Hematopoietic multipotent progenitor cell treated with erythropoietin and hydrocortisone succinate and interleukin-3 and kit ligand, for 6 days (in vitro differentiated cells): ENCODE measurements around the gene EPHA5.
A peak's percentile ranks its signal among the peaks of the same experiment; 100 is the strongest.

Experiments
- DNase-seq: peaks from one replicate; pipeline ENCODE4 v3.0.0-alpha.2; 2015

Gene EPHA5

GRCh38 chr4:65670331-65671031 lies at the start of gene EPHA5:
TSS of gene EPHA5 (minus strand) at chr4:65670489. CDS start at chr4:65669742, 747 bp downstream.
- DNase-seq: peak; percentile 7

DNA sequence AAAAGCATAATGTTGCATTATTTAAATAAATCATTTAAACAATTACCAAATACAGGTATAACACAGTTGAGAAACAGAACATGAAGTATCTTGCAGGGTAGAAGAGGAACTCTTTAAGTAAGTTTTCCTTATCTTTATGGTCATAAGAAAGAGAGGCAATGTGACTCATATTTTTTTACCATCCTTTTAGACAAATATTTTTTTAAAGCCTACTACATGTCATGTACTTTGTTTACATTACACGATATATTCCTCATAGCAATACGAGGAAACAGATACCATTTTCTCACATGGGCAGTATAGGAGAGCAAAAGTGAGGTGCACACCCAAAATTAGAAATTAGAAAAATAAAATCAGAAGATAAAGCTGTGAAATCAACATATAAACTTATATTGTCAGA lies 49.3 kb upstream of the EPHA5 start:
- no peak for DNase-seq

GRCh38 chr4:65698631-65699030 lies 28.3 kb upstream of the EPHA5 start:
- DNase-seq: no peak

GRCh38 chr4:65696436-65696835 lies 26.1 kb upstream of the EPHA5 start:
- no peak for DNase-seq

GRCh38 chr4:65671372-65671771 lies 1.1 kb upstream of the EPHA5 start:
- no peak for DNase-seq

- DNase-seq: no peak
Measured at GRCh38 chr4:65670020-65670330, 314 bp downstream of the EPHA5 start.

- DNase-seq: no peak
Measured at GRCh38 chr4:65669111-65670019, 924 bp downstream of the EPHA5 start.

DNA sequence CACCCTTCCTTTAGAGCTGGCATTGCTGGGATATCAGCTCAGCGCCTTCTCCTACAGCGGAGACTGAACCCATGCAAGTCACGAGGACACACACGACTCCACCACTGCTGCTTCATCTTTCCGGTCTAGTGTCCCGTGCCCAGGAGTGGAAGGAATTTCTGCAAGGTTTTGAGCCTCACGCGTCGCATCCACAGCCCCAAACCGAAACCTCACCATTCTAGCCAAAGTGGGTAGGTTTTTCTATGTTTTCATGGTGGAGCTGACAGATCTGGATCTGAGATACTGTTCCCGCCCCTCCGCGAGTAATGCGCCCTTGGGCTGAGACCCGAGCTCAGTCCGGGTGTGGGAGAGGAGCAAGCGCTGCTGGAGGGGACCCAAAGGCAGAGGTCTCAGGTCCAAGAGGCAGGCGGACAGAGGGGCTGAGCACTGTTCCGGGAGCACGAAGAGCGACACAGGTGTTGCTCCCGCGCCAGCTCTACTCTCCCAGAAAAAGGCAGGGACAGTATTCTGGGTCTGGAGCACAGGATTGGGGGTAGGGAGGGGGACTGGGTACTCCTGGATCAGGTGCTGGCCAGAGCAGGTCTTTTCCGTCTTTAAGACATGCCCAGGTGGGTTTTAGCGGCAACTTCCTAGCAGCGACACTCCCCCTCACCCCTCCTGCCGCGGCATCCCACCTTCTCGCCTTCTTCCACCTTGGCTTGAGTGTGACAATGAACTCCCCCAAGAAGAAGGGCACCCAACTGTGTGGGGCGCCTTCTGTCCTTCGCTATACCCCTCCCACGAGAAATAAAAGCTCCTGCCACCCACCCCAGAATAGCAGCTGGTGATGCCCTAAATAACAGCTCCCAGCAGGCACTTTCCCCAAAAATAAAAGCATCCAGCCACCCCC lies 1.8 kb downstream of the EPHA5 start:
- DNase-seq: no peak

GRCh38 chr4:65667506-65668041 lies 2.7 kb downstream of the EPHA5 start:
- no peak for DNase-seq

GRCh38 chr4:65665771-65666523 lies 4.3 kb downstream of the EPHA5 start:
- no peak for DNase-seq

GRCh38 chr4:65661471-65661870 lies 8.8 kb downstream of the EPHA5 start:
- DNase-seq: no peak

GRCh38 chr4:65658117-65658516 lies 12.2 kb downstream of the EPHA5 start:
- no peak for DNase-seq

GRCh38 chr4:65656008-65656407 lies 14.3 kb downstream of the EPHA5 start:
- DNase-seq: no peak

DNA sequence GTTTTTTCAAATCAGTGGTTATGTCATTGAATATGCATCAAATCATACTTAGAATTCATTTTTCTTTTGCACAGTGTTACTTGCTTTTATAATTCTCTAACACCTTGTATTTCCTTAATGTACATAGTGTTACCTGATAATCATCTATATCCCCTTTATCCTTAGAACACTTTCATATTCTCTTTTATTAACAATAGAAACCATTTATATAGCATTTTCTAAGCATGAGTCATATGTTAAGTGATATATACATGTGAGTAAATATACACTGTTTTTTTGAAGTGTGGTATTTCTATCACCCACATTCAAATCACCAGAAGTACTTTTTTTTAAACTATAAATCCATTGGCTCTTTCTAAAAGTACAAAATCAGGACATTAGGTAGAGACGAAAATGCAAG lies 15.3 kb downstream of the EPHA5 start:
- DNase-seq: no peak

GRCh38 chr4:65653740-65654361 lies 16.4 kb downstream of the EPHA5 start:
- no peak for DNase-seq

DNA sequence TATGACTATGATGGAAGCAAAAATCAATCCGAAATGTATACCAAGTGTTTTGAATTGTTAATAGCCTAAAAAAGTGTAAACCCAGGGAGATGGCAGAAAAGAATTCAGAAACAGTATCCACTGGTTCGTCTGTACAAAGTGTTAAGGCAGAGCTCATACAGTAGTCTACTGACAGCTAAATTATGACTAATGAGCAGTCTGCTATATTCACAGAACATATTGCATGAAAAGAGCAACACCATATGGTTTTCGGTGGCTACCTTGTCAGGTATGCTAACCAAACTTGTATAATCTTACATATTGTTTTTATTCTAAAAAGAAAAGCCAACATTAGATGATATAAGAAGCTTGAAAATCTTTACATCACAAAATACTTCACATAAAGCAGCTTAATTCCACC lies 18.5 kb downstream of the EPHA5 start:
- no peak for DNase-seq

DNA sequence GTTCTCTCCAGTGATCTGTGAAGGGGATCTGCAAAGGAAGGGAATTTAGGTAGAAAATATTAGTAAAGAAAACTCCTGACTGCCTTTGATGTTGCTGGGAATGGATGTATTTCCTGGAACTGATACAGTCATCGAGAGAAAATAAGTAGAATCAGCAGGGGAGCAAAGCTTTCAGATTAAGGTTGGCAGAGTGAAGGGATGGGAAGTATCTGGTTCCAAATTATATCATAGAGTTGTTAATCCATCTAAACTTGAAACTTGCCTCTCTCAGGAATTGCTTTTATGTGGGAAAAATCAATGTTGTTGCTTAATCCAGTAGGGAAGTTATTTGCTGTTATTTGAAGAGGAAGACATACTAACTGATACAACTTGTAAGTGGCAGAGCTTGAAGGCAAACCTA lies 19.3 kb downstream of the EPHA5 start:
- DNase-seq: no peak

DNA sequence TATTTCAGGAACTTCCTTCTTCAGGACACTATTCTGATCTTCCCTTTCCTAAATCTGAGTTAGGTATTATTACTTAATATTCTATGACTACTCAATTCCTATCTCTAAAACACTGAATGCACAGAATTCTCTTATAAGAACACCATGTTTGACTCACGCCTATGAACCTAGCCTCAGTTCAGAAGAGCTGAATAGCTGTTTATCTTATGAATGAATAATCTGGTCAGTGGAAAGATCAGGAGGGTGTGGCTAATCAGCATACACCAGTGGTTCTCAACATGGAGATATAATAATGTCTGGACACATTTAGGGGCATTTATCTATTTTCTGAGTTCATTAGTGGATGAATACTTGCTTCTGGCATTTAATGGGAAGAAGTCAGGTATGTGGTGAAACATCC lies 24.2 kb downstream of the EPHA5 start:
- no peak for DNase-seq

- DNase-seq: no peak
Measured at GRCh38 chr4:65645185-65645584, 25.1 kb downstream of the EPHA5 start.

GRCh38 chr4:65635051-65635821 lies 35.1 kb downstream of the EPHA5 start:
- no peak for DNase-seq

DNA sequence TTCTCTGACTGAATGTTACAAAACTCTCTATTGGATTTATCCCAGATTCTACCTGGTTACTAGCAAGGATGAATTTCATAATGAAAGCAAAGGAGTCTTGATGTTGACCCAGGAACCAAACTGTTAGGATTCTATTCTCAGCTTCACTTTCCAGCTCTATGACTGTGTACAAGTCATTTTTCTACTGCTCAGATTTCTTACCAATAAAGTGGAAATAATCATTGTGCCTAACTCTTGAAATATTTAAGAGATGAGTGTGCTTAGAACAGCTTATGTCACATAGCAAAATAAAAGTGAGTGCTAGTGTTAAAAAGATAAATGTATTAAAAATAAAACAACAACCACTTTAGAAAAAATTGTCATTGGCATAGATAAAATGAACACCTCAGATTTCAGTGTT lies 45.6 kb downstream of the EPHA5 start:
- DNase-seq: no peak
